ENCODE data around the gene RCC1. TPM values are rescaled to one million over a fixed set of nuclear protein-coding genes. Genes with fewer than 3 reads are reported as not detected.

The RCC1 gene
- total and polyA plus RNA-seq, 2 donors (not counting 3 experiments of a cell fraction or from before 2014, with no cell fraction given) = 37.1 to 77.7 TPM

DNA sequence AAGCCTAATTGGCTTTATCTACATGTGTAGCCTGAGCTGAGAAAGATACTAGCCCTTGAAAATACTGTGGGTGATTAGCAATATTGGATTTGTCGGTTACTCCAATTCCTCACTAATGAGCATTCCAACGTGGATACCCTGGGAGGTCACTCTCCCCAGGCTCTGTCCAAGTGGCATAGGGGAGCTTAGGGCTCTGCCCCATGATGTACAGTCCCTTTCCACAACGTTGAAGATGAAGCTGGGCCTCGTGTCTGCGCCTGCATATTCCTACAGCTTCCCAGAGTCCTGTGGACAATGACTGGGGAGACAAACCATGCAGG is 2.6 kb downstream of the RCC1 start:
- ChIA-PET CTCF (interaction anchor here (1.2 to 4.3 kb wide), 3 partner anchors 73 to 149 kb away, joined by 3 to 13 read pairs (median 6); no protein-coding TSS in a partner anchor), POLR2A (interaction anchor here (0.8 to 1.7 kb wide), 5 partner anchors 8 to 87 kb away, joined by 3 to 9 read pairs (median 6); no protein-coding TSS in a partner anchor)
- H2AFZ ChIP-seq (ENCODE audit: low read depth, low read length) = no peak overlapping the region
- H3K4me1 ChIP-seq (ENCODE audit: control insufficient read depth, extremely low read depth, insufficient read depth, low read length) = peaks cover 34% of the 10 kb centered on the region
- no peaks in the 10 kb centered on the region for H3K27me3 ChIP-seq (ENCODE audit: control insufficient read depth in 2 of 2, insufficient read depth in 2 of 2, low read length in 2 of 2)
- dilution Hi-C loops (cut with MboI; ENCODE audit: extremely low pct_ligation_motif_present, low sequenced_read_pairs) = no loop called here
- peak overlapping the region; percentile 58 to 100 (median 75) for H3K4me3 ChIP-seq (replicated peaks in 1 of 3; ENCODE audit: insufficient read depth in 1 of 3, low read depth in 1 of 3, low read length in 3 of 3)
- no peaks in the 10 kb centered on the region for H3K9me1 ChIP-seq (replicated peaks; ENCODE audit: control insufficient read depth, extremely low read depth, insufficient read depth, low read length)
- H3K9me3 ChIP-seq (replicated peaks; ENCODE audit: control insufficient read depth, insufficient read depth, low read length) = no peaks in the 10 kb centered on the region
- peak overlapping the region; percentile 78 for H3K27ac ChIP-seq (ENCODE audit: insufficient read depth, low read depth, low read length)
- intact Hi-C loops (cut with micrococcal nuclease) = loop anchor here (5.0 kb wide), 1 partner anchor 141 kb away; the partner anchor contains the start of gene PHACTR4
- H3K9ac ChIP-seq (replicated peaks; ENCODE audit: extremely low read depth, insufficient read depth, low read length) = peak overlapping the region; percentile 99
- TF ChIP-seq JUN (IDR thresholded peaks at IDR 0.05; ENCODE audit: borderline replicate concordance, insufficient read depth, insufficient read length, low read depth) (no peak), POLR2A (IDR thresholded peaks at IDR 0.05; ENCODE audit: low read depth, low read length) (no peak)
- TF ChIP-seq, protein P1, sequence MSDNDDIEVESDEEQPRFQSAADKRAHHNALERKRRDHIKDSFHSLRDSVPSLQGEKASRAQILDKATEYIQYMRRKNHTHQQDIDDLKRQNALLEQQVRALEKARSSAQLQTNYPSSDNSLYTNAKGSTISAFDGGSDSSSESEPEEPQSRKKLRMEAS (IDR thresholded peaks at IDR 0.05; ENCODE audit: insufficient read depth, insufficient read length) = no peak
- H4K20me1 ChIP-seq (replicated peaks; ENCODE audit: control insufficient read depth, extremely low read depth, insufficient read depth, low read length) = peaks cover 2% of the 10 kb centered on the region
- peak overlapping the region; percentile 100 for H3K4me2 ChIP-seq (ENCODE audit: insufficient read depth, low read length)
- H3K79me2 ChIP-seq (ENCODE audit: control insufficient read depth, insufficient read depth, low read length) = peaks cover 57% of the 10 kb centered on the region
- H3K36me3 ChIP-seq (ENCODE audit: control insufficient read depth in 2 of 2, extremely low read depth in 1 of 2, insufficient read depth in 2 of 2, low read length in 2 of 2) = peaks cover 29 to 33% of the 10 kb centered on the region in 2 experiments
- BruUV-seq (replicated peaks) = no TSS peak
- no peak for FAIRE-seq
- DNase-seq (ENCODE audit: low read depth, low spot score) = no peak

DNA sequence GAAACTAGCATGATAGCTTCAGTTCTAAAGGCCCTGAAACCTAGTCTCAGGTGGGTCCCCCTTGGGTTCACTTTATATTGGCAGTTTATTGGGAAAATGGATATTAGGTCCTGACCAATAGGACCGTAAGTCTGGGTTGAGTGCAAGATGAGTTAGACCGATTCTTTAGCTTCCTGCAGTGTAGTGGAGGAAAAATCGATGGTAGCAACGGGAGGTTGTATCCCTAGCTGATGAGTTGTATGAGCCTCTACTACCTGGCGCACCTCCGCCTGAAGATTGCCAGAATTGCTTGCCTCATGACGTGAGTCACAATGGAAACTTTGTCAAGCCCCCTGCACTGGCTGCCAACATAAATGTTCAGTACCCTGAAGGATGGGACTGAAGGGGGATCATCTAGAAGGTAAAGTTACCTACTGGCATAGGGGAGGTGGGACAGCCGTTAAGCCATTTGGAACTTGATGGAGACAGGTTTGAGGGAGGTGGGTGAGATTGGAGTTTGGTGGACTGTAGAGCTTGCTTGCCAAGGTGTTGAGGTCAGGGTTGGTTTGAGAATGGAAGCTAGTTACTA is 3.9 kb downstream of the RCC1 start:
- DNase-seq (ENCODE audit: low read depth, low spot score) (no peak), FAIRE-seq (no peak)
- ChIA-PET CTCF (interaction anchor here (0.6 to 2.8 kb wide), 5 partner anchors 9 to 367 kb away, joined by 3 to 9 read pairs (median 4); no protein-coding TSS in a partner anchor), POLR2A (interaction anchor here (0.7 to 2.1 kb wide), 2 partner anchors 72 to 261 kb away, joined by 3 to 5 read pairs; no protein-coding TSS in a partner anchor)
- H3K4me3 ChIP-seq (replicated peaks in 1 of 3; ENCODE audit: insufficient read depth in 1 of 3, low read depth in 1 of 3, low read length in 3 of 3) = peak overlapping the region; percentile 4 to 100 (median 58)
- no peak overlapping the region for H2AFZ ChIP-seq (ENCODE audit: low read depth, low read length)
- no peaks in the 10 kb centered on the region for H3K27me3 ChIP-seq (ENCODE audit: control insufficient read depth in 2 of 2, insufficient read depth in 2 of 2, low read length in 2 of 2)
- H3K36me3 ChIP-seq (ENCODE audit: control insufficient read depth in 2 of 2, extremely low read depth in 1 of 2, insufficient read depth in 2 of 2, low read length in 2 of 2) = peaks cover 31 to 33% of the 10 kb centered on the region in 2 experiments
- no TSS peak for BruUV-seq (replicated peaks)
- H3K9ac ChIP-seq (replicated peaks; ENCODE audit: extremely low read depth, insufficient read depth, low read length) = peak overlapping the region; percentile 99
- TF ChIP-seq POLR2A (IDR thresholded peaks at IDR 0.05; ENCODE audit: low read depth, low read length) (no peak), EZH2 (IDR thresholded peaks at IDR 0.05; ENCODE audit: borderline replicate concordance, low read depth, low read length, severe bottlenecking) (no peak), POLR2AphosphoS5 (IDR thresholded peaks at IDR 0.05; ENCODE audit: insufficient read depth, low read depth, low read length) (no peak), JUN (IDR thresholded peaks at IDR 0.05; ENCODE audit: borderline replicate concordance, insufficient read depth, insufficient read length, low read depth) (no peak), GATA2 (IDR thresholded peaks at IDR 0.05; ENCODE audit: insufficient read depth, insufficient read length, low read depth, low read length) (no peak), FOS (IDR thresholded peaks at IDR 0.05; ENCODE audit: borderline replicate concordance, insufficient read depth, low read length) (no peak), MYC (IDR thresholded peaks at IDR 0.05; ENCODE audit: low read depth, low read length) (no peak)
- TF ChIP-seq, protein P1 (IDR thresholded peaks at IDR 0.05; ENCODE audit: insufficient read depth, insufficient read length) = no peak
- TF ChIP-seq, protein P2, sequence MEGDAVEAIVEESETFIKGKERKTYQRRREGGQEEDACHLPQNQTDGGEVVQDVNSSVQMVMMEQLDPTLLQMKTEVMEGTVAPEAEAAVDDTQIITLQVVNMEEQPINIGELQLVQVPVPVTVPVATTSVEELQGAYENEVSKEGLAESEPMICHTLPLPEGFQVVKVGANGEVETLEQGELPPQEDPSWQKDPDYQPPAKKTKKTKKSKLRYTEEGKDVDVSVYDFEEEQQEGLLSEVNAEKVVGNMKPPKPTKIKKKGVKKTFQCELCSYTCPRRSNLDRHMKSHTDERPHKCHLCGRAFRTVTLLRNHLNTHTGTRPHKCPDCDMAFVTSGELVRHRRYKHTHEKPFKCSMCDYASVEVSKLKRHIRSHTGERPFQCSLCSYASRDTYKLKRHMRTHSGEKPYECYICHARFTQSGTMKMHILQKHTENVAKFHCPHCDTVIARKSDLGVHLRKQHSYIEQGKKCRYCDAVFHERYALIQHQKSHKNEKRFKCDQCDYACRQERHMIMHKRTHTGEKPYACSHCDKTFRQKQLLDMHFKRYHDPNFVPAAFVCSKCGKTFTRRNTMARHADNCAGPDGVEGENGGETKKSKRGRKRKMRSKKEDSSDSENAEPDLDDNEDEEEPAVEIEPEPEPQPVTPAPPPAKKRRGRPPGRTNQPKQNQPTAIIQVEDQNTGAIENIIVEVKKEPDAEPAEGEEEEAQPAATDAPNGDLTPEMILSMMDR (IDR thresholded peaks at IDR 0.05; ENCODE audit: extremely low read depth in 1 of 2, insufficient read depth in 1 of 2, low read depth in 1 of 2, low read length in 2 of 2) = no peak
- dilution Hi-C loops (cut with MboI; ENCODE audit: extremely low pct_ligation_motif_present, low sequenced_read_pairs) = no loop called here
- intact Hi-C loops (cut with micrococcal nuclease) = loop anchor here (5.0 kb wide), 1 partner anchor 142 kb away; the partner anchor contains the start of gene PHACTR4
- peaks cover 2% of the 10 kb centered on the region for H4K20me1 ChIP-seq (replicated peaks; ENCODE audit: control insufficient read depth, extremely low read depth, insufficient read depth, low read length)
- peak overlapping the region; percentile 100 for H3K4me2 ChIP-seq (ENCODE audit: insufficient read depth, low read length)
- H3K4me1 ChIP-seq (ENCODE audit: control insufficient read depth, extremely low read depth, insufficient read depth, low read length) = peaks cover 34% of the 10 kb centered on the region
- no peaks in the 10 kb centered on the region for H3K9me3 ChIP-seq (replicated peaks; ENCODE audit: control insufficient read depth, insufficient read depth, low read length)
- no peaks in the 10 kb centered on the region for H3K9me1 ChIP-seq (replicated peaks; ENCODE audit: control insufficient read depth, extremely low read depth, insufficient read depth, low read length)
- H3K79me2 ChIP-seq (ENCODE audit: control insufficient read depth, insufficient read depth, low read length) = peaks cover 57% of the 10 kb centered on the region
- H3K27ac ChIP-seq (ENCODE audit: insufficient read depth, low read depth, low read length) = peak overlapping the region; percentile 78

All from endothelial cell of umbilical vein (primary cell).